Fibroblast of skin of abdomen (primary cell): ENCODE measurements around the gene SLC38A10.

ENCODE experiments used
- DNase-seq: peaks from one replicate; pipeline ENCODE4 v3.0.0-alpha.2; 2013

Gene SLC38A10

DNA sequence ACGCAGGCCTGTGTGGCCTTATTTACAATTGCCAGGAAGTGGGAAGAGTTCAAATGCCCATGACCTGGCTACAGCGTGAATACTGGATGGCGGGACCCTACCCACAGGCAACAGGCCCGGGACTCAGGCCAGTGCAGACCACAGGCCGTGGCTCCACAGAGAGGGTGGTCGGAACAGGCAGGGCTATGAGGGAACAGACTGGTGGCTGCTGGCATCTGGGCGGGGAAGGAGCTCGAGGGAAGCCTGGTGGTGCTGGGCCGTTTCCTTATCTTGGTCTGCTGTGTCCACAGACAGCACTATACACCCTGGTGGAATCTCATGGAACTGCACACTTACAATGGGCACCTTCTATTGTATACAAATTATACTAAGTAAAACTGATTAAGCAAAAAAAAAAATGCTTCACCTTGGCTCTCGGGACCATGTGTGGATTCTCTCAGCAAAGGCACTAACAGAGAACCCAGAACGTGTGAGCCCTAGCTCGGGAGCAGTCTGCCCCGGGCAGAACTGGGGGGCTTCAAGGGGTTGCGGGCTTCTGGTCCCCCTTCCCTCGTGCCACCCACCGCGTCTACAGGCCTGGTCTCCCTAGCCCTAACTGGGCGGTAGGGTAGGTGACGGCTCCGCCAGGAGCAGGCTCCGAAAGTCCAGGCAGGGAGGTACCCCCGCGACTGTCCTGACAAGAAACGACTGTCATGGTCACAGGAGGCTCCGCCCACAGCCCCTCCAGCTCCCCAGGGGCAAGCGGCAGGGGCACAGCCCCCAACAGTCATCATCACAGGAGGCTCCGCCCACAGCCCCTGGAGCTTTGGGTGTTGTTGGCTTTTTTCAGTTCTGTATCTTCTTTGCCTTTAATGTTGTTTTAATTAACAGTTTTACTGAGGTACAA is 94.2 kb downstream of the SLC38A10 start:
- peak; percentile 44 for DNase-seq

DNA sequence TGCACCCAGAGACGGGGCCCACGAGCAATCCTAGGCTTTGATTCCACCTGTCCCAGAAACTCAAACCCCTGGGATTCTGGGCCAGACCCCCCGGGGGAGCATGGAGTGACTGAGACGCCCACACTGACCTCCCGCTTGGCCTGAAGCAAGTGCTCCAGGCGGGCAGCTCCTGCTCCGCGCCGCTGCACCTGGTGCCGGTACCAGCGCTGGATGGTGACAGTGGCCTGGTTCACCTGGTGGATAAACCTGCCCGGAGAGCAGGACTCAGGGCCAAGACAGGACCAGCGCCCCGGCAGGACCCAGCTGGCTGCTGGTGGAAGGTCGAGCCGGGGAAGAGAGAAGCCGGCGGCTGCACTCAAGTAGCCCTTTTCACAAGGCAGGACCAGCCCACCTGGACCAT is 94.9 kb downstream of the SLC38A10 start:
- no peak for DNase-seq

DNA sequence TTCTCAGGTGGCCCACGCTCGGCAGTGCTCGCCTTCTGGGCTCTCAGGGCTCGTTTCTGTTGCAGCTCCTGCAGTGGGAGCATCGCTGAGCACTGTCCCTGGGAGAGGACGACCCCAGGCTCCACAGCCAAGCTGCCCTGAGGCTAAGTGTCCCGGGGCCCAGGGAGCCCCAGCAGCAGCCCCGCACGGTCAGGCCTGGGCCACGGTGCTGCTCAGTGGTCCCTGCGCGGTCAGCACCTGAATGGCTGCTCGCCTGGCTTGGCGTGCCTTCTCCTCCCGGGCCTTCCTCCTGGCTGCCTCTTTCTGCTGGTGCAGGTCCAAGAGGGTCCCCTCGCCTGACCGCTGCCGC is 95.7 kb downstream of the SLC38A10 start:
- no peak for DNase-seq

DNA sequence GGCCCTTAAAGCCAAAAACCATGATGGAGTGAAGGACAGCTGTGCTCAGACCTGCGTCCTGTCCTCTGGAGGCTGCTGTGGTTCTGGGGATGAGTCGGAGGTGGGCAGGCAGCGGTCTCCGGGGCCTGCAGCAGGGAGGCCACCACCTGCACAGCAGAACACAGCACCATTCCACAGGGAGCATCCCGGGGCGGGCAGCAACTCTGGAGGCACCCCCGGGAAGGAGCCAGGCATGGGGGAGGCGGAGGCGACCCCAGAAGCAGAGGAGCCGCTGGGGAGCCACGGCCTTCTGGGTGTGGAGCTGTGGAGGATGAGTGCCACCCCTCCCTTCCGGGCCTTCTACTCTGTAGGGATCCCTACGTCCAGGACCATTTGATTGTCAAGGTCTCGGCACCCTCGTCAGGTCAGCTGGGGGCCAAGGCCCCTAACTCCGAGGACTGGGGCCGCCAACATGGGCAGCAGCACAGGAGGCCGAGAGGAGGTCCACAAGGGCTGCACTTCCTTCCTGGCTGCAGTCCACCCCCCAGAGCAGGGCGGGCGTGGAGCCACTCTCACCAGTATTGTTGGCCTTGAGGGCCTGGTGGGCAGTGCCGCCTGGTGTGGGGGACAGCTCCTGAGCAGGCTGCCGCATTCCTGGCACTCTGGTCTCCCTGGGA is 96.2 kb downstream of the SLC38A10 start:
- DNase-seq, result no peak

DNA sequence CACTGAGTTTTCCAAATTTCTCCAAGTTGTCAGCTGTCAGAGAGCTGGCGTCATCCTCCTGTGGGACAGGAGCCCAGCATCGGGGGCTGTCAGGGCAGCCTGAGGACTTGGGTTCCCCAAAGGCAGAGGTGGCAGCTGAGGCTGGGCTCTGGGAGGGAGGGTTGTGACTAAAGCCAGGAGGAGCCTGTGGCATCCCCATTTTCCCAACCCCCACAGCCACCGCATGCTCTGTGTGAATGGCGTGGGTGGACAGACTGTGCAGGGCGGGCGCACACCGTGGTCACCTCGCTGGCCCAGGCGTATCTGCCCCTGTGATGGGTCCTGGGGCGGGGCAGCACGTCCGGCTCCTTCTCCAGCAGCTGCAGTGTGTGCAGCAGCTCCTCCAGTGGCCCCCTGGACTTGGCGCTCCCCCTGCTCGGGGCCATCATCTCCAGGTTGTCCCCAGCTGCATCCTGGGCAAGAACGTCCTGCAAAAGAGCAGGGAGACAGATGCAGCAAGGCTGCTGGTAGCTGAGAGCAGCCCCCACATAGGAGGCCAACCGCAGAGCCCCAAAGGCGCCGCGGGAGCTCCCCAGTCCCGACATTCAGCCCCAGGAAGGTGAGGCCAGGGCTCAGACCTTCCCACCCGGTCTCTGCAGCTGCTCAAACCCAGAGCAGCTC is 97.1 kb downstream of the SLC38A10 start:
- DNase-seq, result no peak

DNA sequence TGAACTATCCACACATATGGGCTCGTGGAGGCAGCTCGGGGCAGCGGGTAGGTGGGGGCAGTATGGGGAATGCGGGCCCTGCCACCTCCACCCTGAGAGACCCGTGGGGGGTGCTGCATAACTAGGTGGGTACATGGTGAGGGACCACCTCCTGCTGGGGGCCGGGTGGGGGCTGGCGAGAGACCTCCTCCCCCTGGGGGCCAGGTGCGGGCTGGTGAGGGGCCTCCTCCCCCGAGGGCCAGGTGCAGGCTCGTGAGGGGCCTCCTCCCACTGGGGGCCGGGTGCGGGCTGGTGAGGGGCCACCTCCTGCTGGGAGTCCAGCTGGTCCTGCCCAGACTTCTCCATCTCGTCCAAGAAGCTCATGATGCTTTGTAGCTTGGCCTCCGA is 97.7 kb downstream of the SLC38A10 start:
- DNase-seq, result no peak

DNA sequence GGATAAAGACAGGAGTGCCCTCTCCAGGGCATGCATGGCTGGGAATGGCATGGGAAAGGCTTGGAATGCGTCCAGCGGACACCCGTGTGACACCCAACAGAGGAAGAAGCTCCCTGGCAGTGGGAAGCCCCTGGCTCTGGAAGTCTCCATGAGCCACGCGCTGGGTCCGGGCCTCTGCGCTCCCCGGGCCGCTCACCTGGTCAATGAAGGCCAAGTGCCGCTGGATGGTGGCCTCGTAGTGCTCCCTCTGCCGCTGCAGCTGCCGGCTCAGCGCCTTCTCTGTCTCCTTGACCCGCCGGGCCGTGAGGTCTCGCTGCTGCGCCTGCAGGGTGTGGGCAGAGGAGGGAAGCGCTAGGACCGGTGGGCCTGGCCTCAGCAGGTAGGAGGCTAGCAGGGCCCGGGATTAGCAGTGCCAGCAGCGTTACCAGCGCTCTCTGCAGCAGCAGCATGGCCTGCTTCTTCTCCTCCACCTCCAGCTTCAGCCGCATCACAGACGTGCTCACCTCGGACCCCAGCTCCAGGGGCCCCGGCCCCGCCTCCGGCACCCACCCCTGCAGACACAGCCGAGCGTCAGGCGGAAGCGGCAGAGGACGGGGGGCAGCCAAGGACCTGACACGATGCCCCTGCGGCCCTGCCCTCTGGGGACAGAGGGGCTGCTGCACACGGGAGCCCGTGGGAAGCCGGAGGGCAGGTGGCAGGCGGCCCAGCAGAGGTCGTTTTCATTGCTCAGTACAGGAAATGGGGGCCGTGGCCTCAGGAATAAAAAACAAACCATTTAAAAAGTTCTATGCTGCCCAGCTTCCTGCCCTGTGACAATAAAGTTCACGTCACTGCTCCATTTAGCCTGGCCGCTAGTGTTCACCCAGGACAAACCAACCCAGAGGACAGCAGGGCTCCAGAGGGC is 98.3 kb downstream of the SLC38A10 start:
- no peak for DNase-seq

DNA sequence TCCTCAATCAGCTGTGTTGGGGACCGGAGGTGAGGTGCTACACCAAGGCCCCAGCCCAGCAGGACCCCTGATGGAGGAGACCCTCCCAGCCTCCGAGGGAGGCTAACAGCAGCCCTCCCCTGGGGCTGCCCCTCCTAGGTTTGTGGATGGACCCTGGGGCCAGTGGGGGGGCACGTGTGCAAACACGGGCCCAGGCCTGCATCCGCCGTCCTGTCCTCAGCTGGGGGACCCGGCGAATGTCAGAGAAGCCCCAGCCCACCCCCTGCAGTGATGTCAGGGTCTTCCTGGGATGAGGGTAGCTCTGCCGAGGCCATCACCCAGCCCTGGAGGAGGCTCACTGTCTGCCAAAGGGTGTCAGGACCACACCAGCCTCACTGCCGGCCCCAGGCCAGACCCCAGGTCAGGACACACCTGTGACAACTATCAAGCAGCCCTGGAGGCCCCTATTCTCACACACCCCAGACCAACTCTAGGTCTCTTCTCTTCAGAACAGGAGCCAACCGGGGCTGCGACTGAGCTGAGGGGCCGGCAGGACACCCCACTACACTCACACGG is 99.1 kb downstream of the SLC38A10 start:
- no peak for DNase-seq
